ENCODE results near the gene MSANTD1.

- no peak for TF ChIP-seq CTCF (IDR thresholded peaks at IDR 0.05; ENCODE audit: insufficient read depth, low read length)
- no peak for TF ChIP-seq REST (IDR thresholded peaks at IDR 0.05; ENCODE audit: insufficient replicate concordance, low read depth)
These were observed 47.1 kb downstream of the MSANTD1 start for GRCh38 chr4:3295837-3296624.

Measured in HL-60 (cell line).